T-cell (primary cell): ENCODE data around the gene TP63. TPM values are rescaled to one million over a fixed set of nuclear protein-coding genes. Genes with fewer than 3 reads are reported as not detected.

Experiments used
- ATAC-seq, 4 experiments: fragments of 200-7000 bp in 3 of 4; fragments of 150-1000 bp in 1 of 4; cut with Tn5 transposase; replicated peaks in 1 of 4; 1 replicate in 3 of 4; 2 replicates in 1 of 4; pipeline ENCODE4 v1.10.0; 2021; ENCODE audit warnings: moderate library complexity in 3 of 4, mild to moderate bottlenecking in 2 of 4, moderate number of reproducible peaks in 1 of 4
- CTCF ChIA-PET, 2 donors: fragments of 300-600 bp; sonication (Branson Sonifier 250); formaldehyde crosslinking; loops; one replicate each; lab custom pipeline; 2022; ENCODE audit warnings: antibody characterized with exemption in 2 of 2; lab: Charles Lee
- POLR2A ChIA-PET, 2 donors: fragments of 300-600 bp; sonication (Branson Sonifier 250); formaldehyde crosslinking; loops; one replicate each; lab custom pipeline; 2022; ENCODE audit warnings: antibody characterized with exemption in 2 of 2; lab: Charles Lee
- DNase-seq, 35 experiments: peaks; one replicate each; pipeline versions ENCODE4 v3.0.0 to v3.0.0-alpha.2; 2013 to 2023
- H3K27ac ChIP-seq: one replicate; pipeline ENCODE4 v1.5.1; 2013; ENCODE audit warnings: low read length
- H3K27me3 ChIP-seq, 2 experiments: replicated peaks in 1 of 2; 1 replicate in 1 of 2; 2 replicates in 1 of 2; pipeline versions ENCODE4 v1.6.1 to v1.7.0; 2013; ENCODE audit warnings: low read length in 1 of 2, mixed read lengths in 1 of 2; ENCODE audit not compliant: control insufficient read depth in 2 of 2, insufficient read depth in 2 of 2; ENCODE audit errors: extremely low read depth in 1 of 2
- H3K36me3 ChIP-seq, 2 donors: 1 replicate in 1 of 2; 2 replicates in 1 of 2; pipeline versions ENCODE4 v1.6.1 to v1.7.0; 2013; ENCODE audit warnings: low read length in 1 of 2; ENCODE audit not compliant: control insufficient read depth in 2 of 2, insufficient read depth in 1 of 2; ENCODE audit errors: extremely low read depth in 1 of 2
- H3K4me1 ChIP-seq, 2 experiments: 1 replicate in 1 of 2; 2 replicates in 1 of 2; pipeline versions ENCODE4 v1.6.1 to v1.7.0; 2013; ENCODE audit warnings: low read length in 2 of 2, mixed read lengths in 1 of 2; ENCODE audit not compliant: insufficient read depth in 2 of 2, control insufficient read depth in 1 of 2; ENCODE audit errors: extremely low read depth in 1 of 2
- H3K4me3 ChIP-seq, 2 donors: 1 replicate in 1 of 2; 2 replicates in 1 of 2; pipeline versions ENCODE4 v1.5.1 to v1.7.0; 2013; ENCODE audit warnings: mild to moderate bottlenecking in 2 of 2, low read length in 1 of 2, moderate library complexity in 1 of 2; ENCODE audit not compliant: control insufficient read depth in 1 of 2; ENCODE audit errors: extremely low read depth in 1 of 2
- H3K9me3 ChIP-seq: 2 replicates; pipeline ENCODE4 v1.7.0; 2013
- H3K27ac Mint-ChIP-seq, 2 donors: one replicate each; pipeline ENCODE4 v1.8.0; 2020 to 2021; ENCODE audit warnings: mild to moderate bottlenecking in 2 of 2, mixed read lengths in 2 of 2
- H3K27me3 Mint-ChIP-seq, 2 donors: one replicate each; pipeline ENCODE4 v1.8.0; 2021 to 2022; ENCODE audit warnings: mixed read lengths in 2 of 2
- H3K36me3 Mint-ChIP-seq: one replicate; pipeline ENCODE4 v1.8.0; 2021; ENCODE audit warnings: mixed read lengths
- H3K4me1 Mint-ChIP-seq, 3 donors: one replicate each; pipeline ENCODE4 v1.8.0; 2020 to 2022; ENCODE audit warnings: mixed read lengths in 3 of 3, mild to moderate bottlenecking in 1 of 3
- H3K4me3 Mint-ChIP-seq, 3 donors: one replicate each; pipeline ENCODE4 v1.8.0; 2020 to 2022; ENCODE audit warnings: mild to moderate bottlenecking in 3 of 3, mixed read lengths in 3 of 3, moderate library complexity in 3 of 3
- H3K9me3 Mint-ChIP-seq, 3 donors: one replicate each; pipeline ENCODE4 v1.8.0; 2020 to 2022; ENCODE audit warnings: mixed read lengths in 3 of 3
- WGBS: methylation state at CpG from one replicate; pipeline ENCODE4 v1.1.5; 2013; ENCODE audit warnings: missing lambda C conversion rate; ENCODE audit not compliant: insufficient coverage; 5-methylcytosine and 5-hydroxymethylcytosine counted together
- total RNA-seq, 35 experiments: library from RNA in 6 of 35; stranded (reverse) in 6 of 35; fragments of 120-200 nt in 1 of 35; gene quantifications; one replicate each; pipeline versions ENCODE4 v1.2.1 to v1.2.4 and lab custom pipeline; 2013 to 2026

The TP63 gene
- total RNA-seq, 5 donors from 2014 or later (not counting 1 experiment from before 2014, with no cell fraction given), result 0.35 to 0.75 (median 0.62) TPM; not detected in 1

- Histone ChIP-seq H3K4me3 (no peak overlapping the region), H3K27ac (no peak overlapping the region), H3K9me3 (no peaks in the 10 kb centered on the region), H3K4me1 (peaks cover 0 to 9% of the 10 kb centered on the region in 2 experiments), H3K27me3 (no peaks in the 10 kb centered on the region), H3K36me3 (no peaks in the 10 kb centered on the region)
- no peak overlapping the region for H3K27ac Mint-ChIP-seq
- ATAC-seq (no peak), DNase-seq (no peak)
- ChIA-PET CTCF (interaction anchor here (0.5 to 0.6 kb wide), 2 partner anchors 103 to 1123 kb away, joined by 3 read pairs; no protein-coding TSS in a partner anchor), POLR2A (no interaction called here)
- H3K36me3 Mint-ChIP-seq, result no peaks in the 10 kb centered on the region
- peaks cover 0 to 14% (median 7%) of the 10 kb centered on the region in 3 donors for H3K4me1 Mint-ChIP-seq
- WGBS, result no CpG with 5 or more reads among the region's 1 CpG
- no peak overlapping the region for H3K4me3 Mint-ChIP-seq
- H3K27me3 Mint-ChIP-seq, result no peaks in the 10 kb centered on the region
- H3K9me3 Mint-ChIP-seq, result no peaks in the 10 kb centered on the region
Measured at GRCh38 chr3:189688262-189688661, 57.1 kb downstream of the TP63 start.

- H3K9me3 ChIP-seq, result no peaks in the 10 kb centered on the region
- Mint-ChIP-seq H3K9me3 (no peaks in the 10 kb centered on the region), H3K4me3 (no peak overlapping the region), H3K27me3 (no peaks in the 10 kb centered on the region), H3K27ac (no peak overlapping the region), H3K36me3 (no peaks in the 10 kb centered on the region), H3K4me1 (peaks cover 0 to 6% (median 2%) of the 10 kb centered on the region in 3 donors)
- ChIA-PET CTCF (no interaction called here), POLR2A (no interaction called here)
- no peak overlapping the region for H3K27ac ChIP-seq
- ATAC-seq (no peak), DNase-seq (no peak)
- no peaks in the 10 kb centered on the region for H3K36me3 ChIP-seq
- no peak overlapping the region for H3K4me3 ChIP-seq
- no peaks in the 10 kb centered on the region for H3K27me3 ChIP-seq
- peaks cover 0 to 7% of the 10 kb centered on the region in 2 experiments for H3K4me1 ChIP-seq
Measured at GRCh38 chr3:189689625-189690024, 58.4 kb downstream of the TP63 start.

GRCh38 chr3:189690237-189690636, 59.0 kb downstream of the TP63 start:
- POLR2A ChIA-PET, result interaction anchor here in 1 of 2 donors (0.6 kb wide), 1 partner anchor 70 kb away, joined by 3 read pairs; no protein-coding TSS in a partner anchor
- no peak overlapping the region for H3K4me3 Mint-ChIP-seq

GRCh38 chr3:189690672-189691071, 59.5 kb downstream of the TP63 start:
- ChIA-PET CTCF (no interaction called here), POLR2A (interaction anchor here in 1 of 2 donors (0.6 kb wide), 1 partner anchor 71 kb away, joined by 3 read pairs; no protein-coding TSS in a partner anchor)
- WGBS, result no CpG with 5 or more reads among the region's 2 CpGs
- Histone ChIP-seq H3K36me3 (no peaks in the 10 kb centered on the region), H3K9me3 (no peaks in the 10 kb centered on the region), H3K4me3 (no peak overlapping the region), H3K27ac (no peak overlapping the region), H3K27me3 (no peaks in the 10 kb centered on the region), H3K4me1 (peaks cover 0 to 1% of the 10 kb centered on the region in 2 experiments)
- Mint-ChIP-seq H3K9me3 (no peaks in the 10 kb centered on the region), H3K27me3 (no peaks in the 10 kb centered on the region), H3K27ac (no peak overlapping the region), H3K36me3 (no peaks in the 10 kb centered on the region), H3K4me3 (no peak overlapping the region), H3K4me1 (peaks cover 0 to 2% (median 0%) of the 10 kb centered on the region in 3 donors)
- ATAC-seq (no peak), DNase-seq (peak in 1 of 35 experiments; percentile 0)

More at GRCh38 chr3:189690237-189690636, 59.0 kb downstream of the TP63 start:
- no peak for DNase-seq
- Mint-ChIP-seq H3K27me3 (no peaks in the 10 kb centered on the region), H3K36me3 (no peaks in the 10 kb centered on the region), H3K4me1 (peaks cover 0 to 3% (median 2%) of the 10 kb centered on the region in 3 donors), H3K9me3 (no peaks in the 10 kb centered on the region), H3K27ac (no peak overlapping the region)
- Histone ChIP-seq H3K9me3 (no peaks in the 10 kb centered on the region), H3K27ac (no peak overlapping the region), H3K4me1 (peaks cover 0 to 6% of the 10 kb centered on the region in 2 experiments), H3K36me3 (no peaks in the 10 kb centered on the region), H3K4me3 (no peak overlapping the region), H3K27me3 (no peaks in the 10 kb centered on the region)
- 40% methylated on average over 1 of the region's 1 CpG for WGBS
- ATAC-seq, result no peak
- CTCF ChIA-PET, result no interaction called here

- ChIA-PET CTCF (no interaction called here), POLR2A (no interaction called here)
- H3K9me3 Mint-ChIP-seq, result no peaks in the 10 kb centered on the region
- H3K27me3 Mint-ChIP-seq, result peaks cover 3 to 8% of the 10 kb centered on the region in 2 donors
- no peak for ATAC-seq
- no CpG with 5 or more reads among the region's 2 CpGs for WGBS
- no peaks in the 10 kb centered on the region for H3K9me3 ChIP-seq
- H3K4me3 Mint-ChIP-seq, result no peak overlapping the region
- no peaks in the 10 kb centered on the region for H3K27me3 ChIP-seq
- no peak for DNase-seq
- no peaks in the 10 kb centered on the region for H3K4me1 Mint-ChIP-seq
- no peaks in the 10 kb centered on the region for H3K36me3 ChIP-seq
- H3K36me3 Mint-ChIP-seq, result no peaks in the 10 kb centered on the region
- H3K27ac ChIP-seq, result no peak overlapping the region
- H3K4me3 ChIP-seq, result no peak overlapping the region
- no peaks in the 10 kb centered on the region for H3K4me1 ChIP-seq
- H3K27ac Mint-ChIP-seq, result no peak overlapping the region
Measured at GRCh38 chr3:189695400-189695799, 64.2 kb downstream of the TP63 start.

- no peak overlapping the region for H3K27ac ChIP-seq
- DNase-seq (no peak), ATAC-seq (no peak)
- no peaks in the 10 kb centered on the region for H3K9me3 ChIP-seq
- H3K4me1 ChIP-seq, result no peaks in the 10 kb centered on the region
- peaks cover 3 to 8% of the 10 kb centered on the region in 2 donors for H3K27me3 Mint-ChIP-seq
- no peak overlapping the region for H3K4me3 ChIP-seq
- H3K9me3 Mint-ChIP-seq, result no peaks in the 10 kb centered on the region
- H3K4me3 Mint-ChIP-seq, result no peak overlapping the region
- ChIA-PET CTCF (no interaction called here), POLR2A (no interaction called here)
- no peaks in the 10 kb centered on the region for H3K36me3 ChIP-seq
- H3K36me3 Mint-ChIP-seq, result no peaks in the 10 kb centered on the region
- no CpG with 5 or more reads among the region's 2 CpGs for WGBS
- no peaks in the 10 kb centered on the region for H3K27me3 ChIP-seq
- H3K27ac Mint-ChIP-seq, result no peak overlapping the region
- no peaks in the 10 kb centered on the region for H3K4me1 Mint-ChIP-seq
Measured at GRCh38 chr3:189698811-189699210, 67.6 kb downstream of the TP63 start.
